Right lung (tissue), 10 donors: ENCODE measurements around the gene MAP4K3. TPM values are rescaled to one million over a fixed set of nuclear protein-coding genes. Genes with fewer than 3 reads are reported as not detected.
A peak's percentile ranks its signal among the peaks of the same experiment; 100 is the strongest.

Source experiments
- DNase-seq, 2 donors: peaks; one replicate each; pipeline ENCODE4 v3.0.0-alpha.2; 2013
- long read RNA-seq, 8 donors: transcript quantifications; one replicate each; lab custom pipeline, GENCODE V29; 2026
- polyA plus RNA-seq, 5 donors: library from polyadenylated mRNA; unstranded; fragments of 120-200 nt; gene quantifications; one replicate each; pipeline versions ENCODE4 v1.2.1 to v1.2.3, GENCODE V29; 2013; ENCODE audit warnings: inconsistent platforms in 1 of 5, low replicate concordance in 1 of 5; ENCODE audit not compliant: insufficient read length in 5 of 5, insufficient read depth in 1 of 5

The MAP4K3 gene
- 10 to 100 TPM; 43.5 to 82.7 (median 65.4) TPM for polyA plus RNA-seq
- long read RNA-seq, donor 1, full-length matches to known transcripts: 7 of 29 reads
- long read RNA-seq, donor 1, partial matches to known transcripts: 22 of 29 reads
- long read RNA-seq, donor 1, other reads (novel, unspliced or antisense): 0 of 29 reads
- long read RNA-seq, donor 2, partial matches to known transcripts: 0 of 1 reads
- long read RNA-seq, donor 2, other reads (novel, unspliced or antisense): 0 of 1 reads
- long read RNA-seq, donor 3, full-length matches to known transcripts: 1 of 7 reads
- long read RNA-seq, donor 3, partial matches to known transcripts: 6 of 7 reads
- long read RNA-seq, donor 3, other reads (novel, unspliced or antisense): 0 of 7 reads
- long read RNA-seq, donor 4: 0 reads
- long read RNA-seq, donor 5, full-length matches to known transcripts: 2 of 22 reads
- long read RNA-seq, donor 5, partial matches to known transcripts: 20 of 22 reads
- long read RNA-seq, donor 5, other reads (novel, unspliced or antisense): 0 of 22 reads
- long read RNA-seq, donor 6, full-length matches to known transcripts: 1 of 1 reads
- long read RNA-seq, donor 6, partial matches to known transcripts: 0 of 1 reads
- long read RNA-seq, donor 6, other reads (novel, unspliced or antisense): 0 of 1 reads
- long read RNA-seq, donor 7, partial matches to known transcripts: 18 of 43 reads
- long read RNA-seq, donor 7, other reads (novel, unspliced or antisense): 25 of 43 reads
- long read RNA-seq, donor 8, full-length matches to known transcripts: 3 of 3 reads
- long read RNA-seq, donor 8, partial matches to known transcripts: 0 of 3 reads
- long read RNA-seq, donor 8, other reads (novel, unspliced or antisense): 0 of 3 reads

- DNase-seq: peak; percentile 95 to 96
These were observed at the start of gene MAP4K3 for GRCh38 chr2:39436592-39437521. Gene MAP4K3, minus strand, starts transcription at chr2:39437285. Its CDS starts 298 bp downstream, at chr2:39436987.

GRCh38 chr2:39486071-39486470 lies 49.0 kb upstream of the MAP4K3 start:
- DNase-seq: no peak

- DNase-seq: no peak
These were observed 47.8 kb upstream of the MAP4K3 start for GRCh38 chr2:39484620-39485495.

- no peak for DNase-seq
These were observed 47.1 kb upstream of the MAP4K3 start for GRCh38 chr2:39484206-39484605.

- DNase-seq: no peak
These were observed 46.4 kb upstream of the MAP4K3 start for GRCh38 chr2:39483534-39483933.

GRCh38 chr2:39481611-39482010 lies 44.5 kb upstream of the MAP4K3 start:
- no peak for DNase-seq

GRCh38 chr2:39479696-39480095 lies 42.6 kb upstream of the MAP4K3 start:
- DNase-seq: no peak

GRCh38 chr2:39479053-39479670 lies 42.1 kb upstream of the MAP4K3 start:
- DNase-seq: no peak

GRCh38 chr2:39476524-39476923 lies 39.4 kb upstream of the MAP4K3 start:
- DNase-seq: no peak

GRCh38 chr2:39475006-39475405 lies 37.9 kb upstream of the MAP4K3 start:
- DNase-seq: no peak

GRCh38 chr2:39470580-39470979 lies 33.5 kb upstream of the MAP4K3 start:
- DNase-seq: no peak

- no peak for DNase-seq
These were observed 32.7 kb upstream of the MAP4K3 start for GRCh38 chr2:39469807-39470206.

GRCh38 chr2:39468579-39469451 lies 31.7 kb upstream of the MAP4K3 start:
- DNase-seq: no peak

GRCh38 chr2:39466311-39466710 lies 29.2 kb upstream of the MAP4K3 start:
- no peak for DNase-seq

- DNase-seq: no peak
These were observed 27.8 kb upstream of the MAP4K3 start for GRCh38 chr2:39464864-39465263.

GRCh38 chr2:39455826-39456225 lies 18.7 kb upstream of the MAP4K3 start:
- no peak for DNase-seq

GRCh38 chr2:39452396-39452795 lies 15.3 kb upstream of the MAP4K3 start:
- no peak for DNase-seq

- no peak for DNase-seq
These were observed 14.9 kb upstream of the MAP4K3 start for GRCh38 chr2:39451954-39452353.

GRCh38 chr2:39448169-39448502 lies 11.1 kb upstream of the MAP4K3 start:
- no peak for DNase-seq
